HepG2 (cell line): Measurements from ENCODE around the gene MTX1. TPM values are rescaled to one million over a fixed set of nuclear protein-coding genes. Genes with fewer than 3 reads are reported as not detected.

ENCODE experiments used
- ATAC-seq: fragments of 200-7000 bp; cut with Tn5 transposase; 3 replicates; pipeline ENCODE4 v1.9.1; 2020; ENCODE audit warnings: mild to moderate bottlenecking, moderate library complexity
- BruUV-seq: library from RNA; stranded (reverse); fragments of 400-500 nt; replicated peaks from 2 replicates; lab custom pipeline; 2021; lab: Mats Ljungman, UMichigan
- CTCF ChIA-PET: fragments of 300-600 bp; formaldehyde crosslinking; extraction: SDS; loops from one replicate; lab custom pipeline; 2021; ENCODE audit warnings: low total read pairs, inconsistent platforms, low intra/inter-chr PET ratio; lab: Yijun Ruan, JAX
- POLR2A ChIA-PET: fragments of 350-600 bp; sonication (Branson Sonifier 250); formaldehyde crosslinking; loops from one replicate; lab custom pipeline; 2020; ENCODE audit warnings: antibody characterized with exemption, inconsistent platforms; lab: Yijun Ruan, JAX
- DNase-seq: peaks from one replicate; pipeline ENCODE4 v3.0.0-alpha.2; 2015; ENCODE audit warnings: low spot score
- FAIRE-seq: peaks from 3 replicates; lab custom pipeline; 2011; peaks lifted over from hg19 to GRCh38; lab: Jason Lieb, UNC
- H2AFZ ChIP-seq: one replicate; pipeline ENCODE4 v1.6.1; 2011; ENCODE audit warnings: low read length, inconsistent platforms
- H3K27ac ChIP-seq: fragments of 300-600 bp; 3 replicates; pipeline ENCODE4 v1.8.0; 2011; ENCODE audit warnings: mixed run types, mild to moderate bottlenecking, mixed read lengths, low read length, inconsistent platforms; ENCODE audit not compliant: insufficient read depth; ENCODE audit errors: extremely low read length
- H3K27me3 ChIP-seq, 2 experiments: fragments of 200-600 bp in 1 of 2; 2 replicates in 1 of 2; 3 replicates in 1 of 2; pipeline versions ENCODE4 v1.6.0 to v1.8.0; 2011; ENCODE audit warnings: low read length in 2 of 2, mild to moderate bottlenecking in 2 of 2, moderate library complexity in 2 of 2, inconsistent platforms in 1 of 2; ENCODE audit not compliant: insufficient read depth in 2 of 2, control insufficient read depth in 1 of 2
- H3K36me3 ChIP-seq, 2 experiments: fragments of 200-600 bp in 1 of 2; replicated peaks in 1 of 2; 2 replicates in 1 of 2; 3 replicates in 1 of 2; pipeline versions ENCODE4 v1.5.1 to v1.8.0; 2011; ENCODE audit warnings: low read length in 2 of 2, inconsistent platforms in 1 of 2; ENCODE audit not compliant: insufficient read depth in 2 of 2, control insufficient read depth in 1 of 2
- H3K4me1 ChIP-seq: 2 replicates; pipeline ENCODE4 v1.5.1; 2012; ENCODE audit warnings: low read length, inconsistent platforms; ENCODE audit not compliant: insufficient read depth
- H3K4me2 ChIP-seq: 2 replicates; pipeline ENCODE4 v1.6.0; 2011; ENCODE audit warnings: low read depth, low read length, inconsistent platforms
- H3K4me3 ChIP-seq, 3 experiments: fragments of 200-600 bp in 1 of 3; sonication (generic), shearing (Covaris generic) in 1 of 3; replicated peaks in 1 of 3; 2 replicates each; pipeline ENCODE4 v1.5.1; 2011 to 2016; ENCODE audit warnings: low read length in 3 of 3, inconsistent platforms in 2 of 3, low read depth in 2 of 3, mild to moderate bottlenecking in 2 of 3, control low read depth in 1 of 3, mixed read lengths in 1 of 3; ENCODE audit not compliant: insufficient read depth in 1 of 3
- H3K79me2 ChIP-seq: one replicate; pipeline ENCODE4 v1.6.1; 2011; ENCODE audit warnings: low read length, inconsistent platforms; ENCODE audit not compliant: insufficient read depth
- H3K9ac ChIP-seq: 2 replicates; pipeline ENCODE4 v1.6.0; 2011; ENCODE audit warnings: mild to moderate bottlenecking, low read depth, low read length, inconsistent platforms; ENCODE audit not compliant: insufficient read depth
- H3K9me3 ChIP-seq: 2 replicates; pipeline ENCODE4 v1.5.1; 2012; ENCODE audit warnings: mild to moderate bottlenecking, low read length
- H4K20me1 ChIP-seq: 2 replicates; pipeline ENCODE4 v1.6.0; 2011; ENCODE audit warnings: inconsistent platforms, mild to moderate bottlenecking, low read length, moderate library complexity; ENCODE audit not compliant: insufficient read depth
- TBP ChIP-seq: sonication (generic); formaldehyde crosslinking; IDR thresholded peaks from 2 replicates; pipeline ENCODE4 v1.5.0; 2020; ENCODE audit warnings: missing genetic modification reagents
- ZMYM2 ChIP-seq: sonication (generic); formaldehyde crosslinking; IDR thresholded peaks from 2 replicates; pipeline ENCODE4 v1.8.0; 2022; ENCODE audit warnings: mild to moderate bottlenecking, missing genetic modification reagents
- ZNF20 ChIP-seq: sonication (generic); formaldehyde crosslinking; IDR thresholded peaks from 2 replicates; pipeline ENCODE4 v1.4.0; 2020; ENCODE audit warnings: mild to moderate bottlenecking, moderate library complexity, missing genetic modification reagents
- ZNF850 ChIP-seq: sonication (generic); formaldehyde crosslinking; conservative IDR thresholded peaks from 2 replicates; pipeline ENCODE4 v1.9.0; 2021; ENCODE audit warnings: mild to moderate bottlenecking, missing genetic modification reagents
- ZNF891 ChIP-seq: sonication (generic); formaldehyde crosslinking; IDR thresholded peaks from 2 replicates; pipeline ENCODE4 v1.5.0; 2020; ENCODE audit warnings: mild to moderate bottlenecking, missing genetic modification reagents
- ZSCAN22 ChIP-seq: sonication (generic); formaldehyde crosslinking; IDR thresholded peaks from 2 replicates; pipeline ENCODE4 v1.4.0; 2020; ENCODE audit warnings: mild to moderate bottlenecking, missing genetic modification reagents
- WGBS: methylation state at CpG from one replicate; pipeline ENCODE4 v1.1.6; 2017; ENCODE audit warnings: low lambda C conversion rate; 5-methylcytosine and 5-hydroxymethylcytosine counted together
- in situ Hi-C: cut with HindIII; loops from 2 replicates; pipeline ENCODE4 v1.10.0; 2017; ENCODE audit warnings: low pct_unique_long_range_greater_than_20kb; ENCODE audit not compliant: extremely low pct_ligation_motif_present
- intact Hi-C: fragments of 100-400 bp; cut with micrococcal nuclease; formaldehyde crosslinking; loops from one replicate; pipeline ENCODE4 v1.10.0; 2022; ENCODE audit not compliant: unreplicated experiment
- polyA plus RNA-seq, 8 experiments: library from polyadenylated mRNA; depleted of rRNA in 3 of 8; stranded (reverse) in 7 of 8; unstranded in 1 of 8; fragments of >200 nt; fragmentation: Illumina TruSeq in 4 of 8; extraction: Trizol in 4 of 8; gene quantifications; 2 replicates each; pipeline versions ENCODE4 v1.2.1 to v1.2.3, GENCODE V29; 2011 to 2016; ENCODE audit warnings: low read depth in 4 of 8, missing spikeins in 1 of 8, mixed read lengths in 1 of 8; ENCODE audit not compliant: insufficient read depth in 1 of 8
- total RNA-seq, 5 experiments: library from RNA; depleted of rRNA; stranded (reverse); fragments of >200 nt; fragmentation: Illumina TruSeq; extraction: Trizol; gene quantifications; 2 replicates each; pipeline ENCODE4 v1.2.3, GENCODE V29; 2016; ENCODE audit warnings: low read depth in 1 of 5

Gene MTX1
- total and polyA plus RNA-seq, 2 of the 13 experiments (the other 11 are each of a cell fraction or from before 2014, with no cell fraction given): 64.5 to 72.6 TPM

- Histone ChIP-seq H3K4me3 (no peak overlapping the region), H3K36me3 (peaks cover 1 to 9% of the 10 kb centered on the region in 2 experiments; a peak in 2 of 5 replicates), H2AFZ (no peak overlapping the region), H3K27ac (peak overlapping the region; percentile 71), H3K9ac (peak overlapping the region; percentile 26; the same call in 1 of the 2 replicates), H3K9me3 (no peaks in the 10 kb centered on the region), H4K20me1 (no peaks in the 10 kb centered on the region), H3K4me2 (no peak overlapping the region; the same call in 1 of the 2 replicates), H3K27me3 (no peaks in the 10 kb centered on the region), H3K4me1 (peaks cover 39% of the 10 kb centered on the region), H3K79me2 (peaks cover 8% of the 10 kb centered on the region)
- WGBS: 95% methylated on average over 11 of the region's 28 CpGs
- FAIRE-seq (no peak), DNase-seq (no peak), ATAC-seq (no peak)
- BruUV-seq: no TSS peak
- TF ChIP-seq TBP (CRISPR knock-in tag): no peak
- TF ChIP-seq ZSCAN22: no peak
- no peak for TF ChIP-seq ZNF20
- 0 out of 2 replicates have a peak, but pooled peaks have one; percentile 17 for TF ChIP-seq ZNF850 (CRISPR knock-in tag)
- TF ChIP-seq ZNF891 (CRISPR knock-in tag): no peak
- peak; percentile 31; the same call in 1 of the 2 replicates for TF ChIP-seq ZMYM2 (CRISPR knock-in tag)
- ChIA-PET CTCF (interaction anchor here (0.8 to 4.0 kb wide), 5 partner anchors 8 to 341 kb away, joined by 3 to 71 read pairs (median 14); partner anchors contain the start of gene FDPS), POLR2A (interaction anchor here (1.3 to 3.0 kb wide), 11 partner anchors 10 to 312 kb away, joined by 3 to 24 read pairs (median 12); partner anchors contain the start of genes ASH1L, CLK2, FDPS and SCAMP3)
- intact Hi-C loops: loop anchor here (1.0 to 2.0 kb wide), 4 partner anchors 43 to 341 kb away; partner anchors contain the start of gene THBS3
- in situ Hi-C loops: loop anchor here (10.0 kb wide), 1 partner anchor 55 kb away; the partner anchor contains the start of genes FDPS and PKLR
Measured at GRCh38 chr1:155250246-155250632, 41.7 kb downstream of the MTX1 start.
